Measurements from ENCODE around the gene PCDHGA10.
"Not testable (repeated sequence)": the region's sequence is repeated elsewhere in the genome, so short reads cannot be mapped to it uniquely, and the experiment has no call there.

The PCDHGA10 gene

GRCh38 chr5:141392429-141393198, 20.2 kb upstream of the PCDHGA10 start, which contains the start of gene PCDHGA8:
PCDHGA8 (plus strand) TSS chr5:141392633; CDS start chr5:141392814, 181 bp downstream.
- DNase-seq (ENCODE audit: low read depth in 2 of 2), result no peak

GRCh38 chr5:141393267-141393666, 19.5 kb upstream of the PCDHGA10 start:
- no peak for DNase-seq (ENCODE audit: low read depth in 2 of 2)

DNA sequence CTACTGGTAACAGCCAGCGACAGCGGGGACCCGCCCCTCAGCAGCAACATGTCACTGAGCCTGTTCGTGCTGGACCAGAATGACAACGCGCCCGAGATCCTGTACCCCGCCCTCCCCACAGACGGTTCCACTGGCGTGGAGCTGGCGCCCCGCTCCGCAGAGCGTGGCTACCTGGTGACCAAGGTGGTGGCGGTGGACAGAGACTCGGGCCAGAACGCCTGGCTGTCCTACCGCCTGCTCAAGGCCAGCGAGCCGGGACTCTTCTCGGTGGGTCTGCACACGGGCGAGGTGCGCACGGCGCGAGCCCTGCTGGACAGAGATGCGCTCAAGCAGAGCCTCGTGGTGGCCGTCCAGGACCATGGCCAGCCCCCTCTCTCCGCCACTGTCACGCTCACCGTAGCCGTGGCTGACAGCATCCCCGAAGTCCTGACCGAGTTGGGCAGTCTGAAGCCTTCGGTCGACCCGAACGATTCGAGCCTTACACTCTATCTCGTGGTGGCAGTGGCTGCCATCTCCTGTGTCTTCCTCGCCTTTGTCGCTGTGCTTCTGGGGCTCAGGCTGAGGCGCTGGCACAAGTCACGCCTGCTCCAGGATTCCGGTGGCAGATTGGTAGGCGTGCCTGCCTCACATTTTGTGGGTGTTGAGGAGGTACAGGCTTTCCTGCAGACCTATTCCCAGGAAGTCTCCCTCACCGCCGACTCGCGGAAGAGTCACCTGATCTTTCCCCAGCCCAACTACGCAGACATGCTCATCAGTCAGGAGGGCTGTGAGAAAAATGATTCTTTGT, 18.2 kb upstream of the PCDHGA10 start:
- not testable (repeated sequence) for DNase-seq (ENCODE audit: low read depth in 2 of 2)

DNA sequence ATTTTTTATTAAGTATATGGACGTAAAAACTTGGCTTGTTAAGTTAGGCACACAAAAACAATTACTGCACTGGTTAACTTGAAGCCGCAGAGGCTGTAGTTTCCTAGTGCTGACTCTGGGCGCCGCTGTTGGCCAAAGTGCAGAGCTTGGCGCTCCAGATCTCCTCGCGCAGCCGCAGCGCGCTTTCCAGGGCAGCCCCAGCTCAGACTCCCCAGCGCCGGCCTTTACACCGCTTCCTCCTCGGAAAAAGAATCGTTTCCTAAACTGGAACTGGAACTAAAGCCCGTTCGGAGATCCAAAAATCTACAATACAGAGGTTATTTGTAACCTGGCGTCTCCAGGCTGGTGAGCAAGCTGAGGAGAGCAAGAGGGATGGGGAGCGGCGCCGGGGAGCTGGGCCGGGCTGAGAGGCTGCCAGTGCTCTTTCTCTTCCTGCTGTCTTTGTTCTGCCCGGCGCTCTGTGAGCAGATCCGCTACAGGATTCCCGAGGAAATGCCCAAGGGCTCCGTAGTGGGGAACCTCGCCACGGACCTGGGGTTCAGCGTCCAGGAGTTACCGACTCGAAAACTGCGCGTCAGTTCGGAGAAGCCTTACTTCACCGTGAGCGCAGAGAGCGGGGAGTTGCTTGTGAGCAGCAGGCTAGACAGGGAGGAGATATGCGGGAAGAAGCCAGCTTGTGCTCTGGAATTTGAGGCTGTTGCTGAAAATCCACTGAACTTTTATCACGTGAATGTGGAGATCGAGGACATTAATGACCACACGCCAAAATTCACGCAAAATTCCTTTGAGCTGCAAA, 14.8 kb upstream of the PCDHGA10 start, which contains the start of gene PCDHGB5:
PCDHGB5 (plus strand) TSS at position 192 of the 796 bp plus-strand sequence; CDS start at position 373, 181 bp downstream.
- not testable (repeated sequence) for DNase-seq (ENCODE audit: low read depth in 2 of 2)

- DNase-seq (ENCODE audit: low read depth in 2 of 2), result no peak
Measured at GRCh38 chr5:141398608-141399007, 14.2 kb upstream of the PCDHGA10 start.

DNA sequence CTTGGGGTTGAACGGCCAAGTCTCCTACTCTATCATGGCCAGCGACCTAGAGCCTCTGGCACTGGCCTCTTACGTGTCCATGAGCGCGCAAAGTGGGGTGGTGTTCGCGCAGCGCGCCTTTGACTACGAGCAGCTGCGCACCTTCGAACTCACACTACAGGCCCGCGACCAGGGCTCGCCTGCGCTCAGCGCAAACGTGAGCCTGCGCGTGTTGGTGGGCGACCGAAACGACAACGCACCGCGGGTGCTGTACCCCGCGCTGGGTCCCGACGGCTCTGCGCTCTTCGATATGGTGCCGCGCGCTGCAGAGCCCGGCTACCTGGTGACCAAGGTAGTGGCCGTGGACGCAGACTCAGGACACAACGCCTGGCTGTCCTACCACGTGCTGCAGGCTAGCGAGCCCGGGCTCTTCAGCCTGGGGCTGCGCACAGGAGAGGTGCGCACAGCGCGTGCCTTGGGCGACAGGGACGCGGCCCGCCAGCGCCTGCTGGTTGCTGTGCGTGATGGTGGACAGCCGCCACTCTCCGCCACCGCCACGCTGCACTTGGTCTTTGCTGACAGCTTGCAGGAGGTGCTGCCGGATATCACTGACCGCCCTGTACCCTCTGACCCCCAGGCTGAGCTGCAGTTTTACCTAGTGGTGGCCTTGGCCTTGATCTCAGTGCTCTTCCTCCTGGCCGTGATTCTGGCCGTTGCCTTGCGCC, 13.1 kb upstream of the PCDHGA10 start:
- no peak for DNase-seq (ENCODE audit: low read depth in 2 of 2)

- no peak for DNase-seq (ENCODE audit: low read depth in 2 of 2)
Measured at GRCh38 chr5:141402553-141403243, 10.1 kb upstream of the PCDHGA10 start, which contains the start of gene PCDHGA9. PCDHGA9 (plus strand) TSS chr5:141402778; CDS start chr5:141402953, 175 bp downstream.

DNA sequence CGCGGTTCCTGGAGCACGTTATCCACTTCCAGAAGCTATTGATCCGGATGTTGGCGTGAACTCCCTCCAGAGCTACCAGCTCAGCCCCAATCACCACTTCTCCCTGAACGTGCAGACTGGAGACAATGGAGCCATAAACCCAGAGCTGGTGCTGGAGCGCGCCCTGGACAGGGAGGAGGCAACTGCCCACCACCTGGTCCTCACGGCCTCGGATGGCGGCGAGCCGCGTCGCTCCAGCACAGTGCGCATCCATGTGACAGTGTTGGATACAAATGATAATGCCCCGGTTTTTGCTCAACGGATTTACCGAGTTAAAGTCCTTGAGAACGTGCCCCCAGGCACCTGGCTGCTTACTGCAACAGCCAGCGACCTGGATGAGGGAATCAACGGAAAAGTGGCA, 9.4 kb upstream of the PCDHGA10 start:
- DNase-seq (ENCODE audit: low read depth in 2 of 2), result no peak

- not testable (repeated sequence) for DNase-seq (ENCODE audit: low read depth in 2 of 2)
Measured at GRCh38 chr5:141407790-141408505, 4.8 kb upstream of the PCDHGA10 start, which contains the start of gene PCDHGB6. PCDHGB6 (plus strand) TSS chr5:141408021; CDS start chr5:141408203, 182 bp downstream.

GRCh38 chr5:141409598-141410306, 3.0 kb upstream of the PCDHGA10 start:
- DNase-seq (ENCODE audit: low read depth in 2 of 2), result no peak

GRCh38 chr5:141411575-141411974, 1.2 kb upstream of the PCDHGA10 start:
- no peak for DNase-seq (ENCODE audit: low read depth in 2 of 2)

- no peak for DNase-seq (ENCODE audit: low read depth in 2 of 2)
Measured at GRCh38 chr5:141413540-141414069, 818 bp downstream of the PCDHGA10 start.

DNA sequence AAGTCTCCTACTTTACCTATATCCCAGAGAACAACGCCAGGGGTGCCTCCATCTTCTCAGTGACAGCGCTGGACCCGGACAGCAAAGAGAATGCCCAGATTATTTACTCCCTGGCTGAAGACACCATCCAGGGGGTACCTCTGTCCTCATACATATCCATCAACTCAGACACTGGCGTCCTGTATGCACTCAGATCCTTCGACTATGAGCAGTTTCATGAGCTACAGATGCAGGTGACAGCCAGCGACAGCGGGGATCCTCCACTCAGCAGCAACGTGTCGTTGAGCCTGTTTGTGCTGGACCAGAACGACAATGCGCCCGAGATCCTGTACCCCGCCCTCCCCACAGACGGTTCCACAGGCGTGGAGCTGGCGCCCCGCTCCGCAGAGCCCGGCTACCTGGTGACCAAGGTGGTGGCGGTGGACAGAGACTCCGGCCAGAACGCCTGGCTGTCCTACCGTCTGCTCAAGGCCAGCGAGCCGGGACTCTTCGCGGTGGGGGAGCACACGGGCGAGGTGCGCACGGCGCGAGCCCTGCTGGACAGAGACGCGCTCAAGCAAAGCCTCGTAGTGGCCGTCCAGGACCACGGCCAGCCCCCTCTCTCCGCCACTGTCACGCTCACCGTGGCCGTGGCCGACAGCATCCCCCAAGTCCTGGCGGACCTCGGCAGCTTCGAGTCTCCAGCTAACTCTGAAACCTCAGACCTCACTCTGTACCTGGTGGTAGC, 1.9 kb downstream of the PCDHGA10 start:
- DNase-seq (ENCODE audit: low read depth in 2 of 2), result not testable (repeated sequence)

GRCh38 chr5:141415275-141415618, 2.5 kb downstream of the PCDHGA10 start:
- DNase-seq (ENCODE audit: low read depth in 2 of 2), result not testable (repeated sequence)

DNA sequence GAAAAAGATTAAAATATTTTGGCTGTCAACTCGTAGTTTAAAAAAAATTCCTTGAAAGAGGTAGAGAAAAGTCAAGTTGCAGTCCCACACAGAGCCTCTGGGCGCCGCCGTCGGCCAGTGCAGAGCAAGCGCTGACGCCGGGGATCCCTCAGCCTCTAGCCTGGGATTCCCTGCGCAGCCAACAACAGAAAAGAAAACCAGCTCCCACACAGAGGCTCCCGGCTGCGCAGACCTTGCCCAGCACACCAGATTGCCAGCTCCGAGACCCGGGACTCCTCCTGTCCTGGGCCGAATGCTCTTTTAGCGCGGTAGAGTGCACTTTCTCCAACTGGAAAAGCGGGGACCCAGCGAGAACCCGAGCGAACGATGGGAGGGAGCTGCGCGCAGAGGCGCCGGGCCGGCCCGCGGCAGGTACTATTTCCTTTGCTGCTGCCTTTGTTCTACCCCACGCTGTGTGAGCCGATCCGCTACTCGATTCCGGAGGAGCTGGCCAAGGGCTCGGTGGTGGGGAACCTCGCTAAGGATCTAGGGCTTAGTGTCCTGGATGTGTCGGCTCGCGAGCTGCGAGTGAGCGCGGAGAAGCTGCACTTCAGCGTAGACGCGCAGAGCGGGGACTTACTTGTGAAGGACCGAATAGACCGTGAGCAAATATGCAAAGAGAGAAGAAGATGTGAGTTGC, 4.8 kb downstream of the PCDHGA10 start, which contains the start of gene PCDHGB7:
PCDHGB7 (plus strand) TSS at position 184 of the 679 bp plus-strand sequence; CDS start at position 367, 183 bp downstream.
- DNase-seq (ENCODE audit: low read depth in 2 of 2), result not testable (repeated sequence)

GRCh38 chr5:141419074-141419880, 6.5 kb downstream of the PCDHGA10 start:
- DNase-seq (ENCODE audit: low read depth in 2 of 2), result no peak

All from stimulated activated CD8-positive, alpha-beta memory T cell treated with anti-CD3 and anti-CD28 coated beads, Interleukin-7, amount 100 ng/mL, for 4 hours (primary cell).